ENCODE data around the gene GNLY.
"Not testable (repeated sequence)": the region's sequence is repeated elsewhere in the genome, so short reads cannot be mapped to it uniquely, and the experiment has no call there.

The GNLY gene

DNA sequence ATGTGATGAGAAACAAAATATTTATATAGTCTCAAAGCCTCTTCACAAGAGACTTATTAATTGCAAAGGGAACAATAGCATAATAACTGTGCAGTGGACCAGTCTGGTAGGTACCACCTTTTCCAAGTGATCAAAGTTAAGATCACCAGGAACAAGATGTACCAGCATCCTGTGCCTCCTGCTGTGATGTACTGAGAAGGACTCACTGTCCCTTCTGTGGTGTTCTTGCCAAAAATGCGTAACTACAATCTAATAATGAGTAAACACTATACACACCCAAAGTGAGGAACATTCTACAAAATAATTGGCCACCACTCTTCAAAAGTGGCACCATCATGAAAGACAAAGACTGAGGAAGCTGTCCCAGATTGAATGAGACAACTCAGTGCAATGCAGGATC lies 14.5 kb downstream of the GNLY start:
- no peak for DNase-seq (ENCODE audit: low read depth, low spot score)

- DNase-seq (ENCODE audit: low read depth, low spot score): no peak
Measured at GRCh38 chr2:85709401-85709811, 15.2 kb downstream of the GNLY start.

DNA sequence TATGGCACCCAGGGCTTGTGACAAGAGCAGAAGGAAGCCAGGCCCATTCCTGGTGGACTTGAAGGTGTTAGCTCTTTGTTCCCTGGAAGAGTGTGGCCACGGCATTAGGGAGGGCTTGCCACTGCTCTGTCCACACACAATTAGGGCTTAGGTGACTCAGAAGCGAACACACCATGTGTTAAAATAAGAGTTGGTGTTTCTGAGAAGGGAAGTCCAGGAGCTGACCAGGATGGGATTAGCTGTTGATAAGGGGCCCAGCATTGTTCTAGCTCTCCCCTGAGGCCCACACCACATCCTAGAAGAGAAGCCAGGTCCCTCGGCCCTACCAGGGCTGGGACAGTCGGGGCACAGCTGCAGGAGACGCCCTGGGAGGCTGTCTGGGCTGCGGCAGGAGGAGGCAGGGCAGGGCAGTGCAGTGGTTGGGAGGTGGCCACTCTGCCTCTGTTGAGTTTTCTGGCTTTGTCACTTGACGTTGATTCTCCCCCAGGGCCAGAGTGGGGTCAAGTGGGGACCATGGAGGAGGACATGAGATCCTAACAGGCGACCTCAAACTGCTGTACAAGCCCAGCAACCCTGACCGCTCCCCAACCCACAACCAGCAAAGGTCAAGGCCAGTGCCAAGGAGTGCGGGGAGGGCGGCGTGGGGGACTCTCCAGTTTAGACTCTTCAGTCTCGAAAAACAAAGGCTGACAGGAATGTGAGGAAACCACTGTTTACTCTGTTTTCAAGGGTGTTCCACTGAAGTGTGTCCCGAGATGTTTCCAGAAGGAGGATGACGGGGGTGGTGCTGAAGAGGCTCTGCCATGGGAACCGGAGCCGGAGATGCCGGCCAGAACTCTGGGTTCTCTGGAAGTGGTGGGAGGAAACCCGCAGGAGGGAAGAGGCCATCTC lies 16.8 kb downstream of the GNLY start:
- DNase-seq (ENCODE audit: low read depth, low spot score): no peak

GRCh38 chr2:85711578-85712060 lies 17.5 kb downstream of the GNLY start:
- no peak for DNase-seq (ENCODE audit: low read depth, low spot score)

GRCh38 chr2:85712336-85712735 lies 18.2 kb downstream of the GNLY start:
- DNase-seq (ENCODE audit: low read depth, low spot score): no peak

GRCh38 chr2:85712849-85713612 lies 18.9 kb downstream of the GNLY start:
- no peak for DNase-seq (ENCODE audit: low read depth, low spot score)

DNA sequence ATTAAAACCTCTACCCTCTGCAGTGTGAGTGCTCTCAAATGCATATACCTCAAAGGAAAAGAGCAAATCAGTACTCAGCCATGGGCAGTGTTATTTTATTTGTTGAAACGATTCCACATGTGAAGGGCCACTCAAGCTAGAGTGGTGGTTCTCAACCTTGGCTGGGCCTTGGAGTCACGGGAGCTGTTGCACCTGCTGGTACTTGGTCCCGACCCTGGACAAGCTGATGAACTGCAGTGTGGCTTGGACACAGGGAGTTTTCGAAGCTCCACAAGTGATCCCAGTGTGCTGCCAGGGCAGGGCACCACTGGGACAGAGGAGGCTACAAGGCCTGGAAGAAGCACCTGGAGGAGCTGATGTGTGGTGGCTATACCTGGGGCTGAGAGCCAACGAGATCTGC lies 19.7 kb downstream of the GNLY start:
- DNase-seq (ENCODE audit: low read depth, low spot score): no peak

GRCh38 chr2:85714421-85714820 lies 20.3 kb downstream of the GNLY start:
- DNase-seq (ENCODE audit: low read depth, low spot score): not testable (repeated sequence)

DNA sequence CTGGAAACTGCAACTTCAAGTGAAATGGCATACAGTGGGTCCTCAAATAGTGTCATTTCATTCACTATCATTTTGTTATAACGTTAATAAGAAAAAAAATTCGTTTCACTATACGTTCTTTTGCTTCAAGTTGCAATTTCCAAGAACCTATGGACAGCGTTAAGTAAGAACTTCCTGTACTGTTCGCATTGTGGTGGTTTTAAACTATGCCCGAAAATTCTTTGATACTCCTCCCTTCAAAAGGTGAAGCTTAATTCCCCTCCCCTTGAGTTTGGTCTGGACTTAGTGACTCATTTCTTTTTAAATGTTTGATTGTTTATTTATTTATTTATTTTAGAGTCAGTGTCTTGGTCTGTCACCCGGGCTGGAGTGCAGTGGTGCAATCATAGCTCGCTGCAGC lies 20.7 kb downstream of the GNLY start:
- no peak for DNase-seq (ENCODE audit: low read depth, low spot score)

DNA sequence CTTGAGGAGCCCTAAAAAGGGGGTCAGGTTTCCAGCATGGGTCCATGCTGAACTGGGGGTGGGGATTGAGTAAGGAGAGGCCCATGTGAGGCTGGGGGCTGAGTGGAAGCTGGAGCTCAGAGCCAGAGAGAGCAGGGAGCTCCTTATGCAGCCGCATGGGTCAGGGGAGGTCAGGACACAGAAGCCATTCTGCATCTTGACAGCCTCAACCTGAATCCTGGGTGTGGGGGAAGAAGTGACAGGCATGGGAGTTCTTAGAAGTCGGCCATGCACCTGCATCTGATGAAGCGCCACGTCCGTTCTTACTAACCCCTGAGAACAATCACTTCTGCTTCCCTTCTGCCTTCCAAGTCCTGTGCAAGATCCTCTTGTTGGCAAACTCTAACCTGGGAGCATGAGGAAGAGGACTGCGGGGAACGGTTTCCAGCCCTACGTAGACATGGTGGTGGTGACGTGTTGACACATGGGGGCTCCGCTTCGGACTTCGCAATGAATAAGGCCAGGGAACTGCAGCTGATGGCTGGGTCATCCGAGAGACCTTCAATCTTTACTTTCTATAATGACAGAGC lies 22.3 kb downstream of the GNLY start:
- no peak for DNase-seq (ENCODE audit: low read depth, low spot score)

DNA sequence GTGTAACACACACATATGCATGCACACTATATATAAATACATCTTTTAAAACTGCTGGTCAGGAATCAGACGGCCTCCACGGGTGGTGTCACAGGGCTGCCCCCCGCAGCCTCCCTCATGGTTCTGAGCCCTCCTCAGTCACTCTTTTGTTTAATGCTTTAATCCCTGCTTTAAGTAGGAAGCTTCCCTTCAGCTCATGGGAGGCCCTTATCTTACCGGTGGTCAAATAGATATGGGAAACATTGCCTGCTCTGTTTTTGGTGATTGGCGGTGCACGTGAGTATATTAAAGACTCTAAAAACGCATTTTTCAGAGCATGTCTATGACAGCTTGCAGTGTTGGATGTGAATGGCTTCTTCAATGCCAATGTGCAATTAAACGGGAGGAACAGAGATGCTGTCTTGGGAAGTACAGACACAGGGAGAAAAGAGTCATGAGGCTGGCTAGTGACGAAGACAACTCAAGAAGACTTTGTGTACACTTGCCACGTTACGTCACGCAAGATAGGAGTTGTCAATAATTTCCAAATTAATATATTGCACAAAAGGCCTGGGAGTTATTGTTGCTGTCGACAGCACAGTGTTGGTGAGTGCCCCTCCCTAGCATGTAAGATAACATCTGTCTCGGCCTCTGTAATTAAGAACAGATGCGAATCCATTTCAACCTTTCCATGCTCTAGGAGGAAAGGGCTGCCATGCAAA lies 23.3 kb downstream of the GNLY start:
- no peak for DNase-seq (ENCODE audit: low read depth, low spot score)

- DNase-seq (ENCODE audit: low read depth, low spot score): no peak
Measured at GRCh38 chr2:85718009-85718391, 23.8 kb downstream of the GNLY start.

DNA sequence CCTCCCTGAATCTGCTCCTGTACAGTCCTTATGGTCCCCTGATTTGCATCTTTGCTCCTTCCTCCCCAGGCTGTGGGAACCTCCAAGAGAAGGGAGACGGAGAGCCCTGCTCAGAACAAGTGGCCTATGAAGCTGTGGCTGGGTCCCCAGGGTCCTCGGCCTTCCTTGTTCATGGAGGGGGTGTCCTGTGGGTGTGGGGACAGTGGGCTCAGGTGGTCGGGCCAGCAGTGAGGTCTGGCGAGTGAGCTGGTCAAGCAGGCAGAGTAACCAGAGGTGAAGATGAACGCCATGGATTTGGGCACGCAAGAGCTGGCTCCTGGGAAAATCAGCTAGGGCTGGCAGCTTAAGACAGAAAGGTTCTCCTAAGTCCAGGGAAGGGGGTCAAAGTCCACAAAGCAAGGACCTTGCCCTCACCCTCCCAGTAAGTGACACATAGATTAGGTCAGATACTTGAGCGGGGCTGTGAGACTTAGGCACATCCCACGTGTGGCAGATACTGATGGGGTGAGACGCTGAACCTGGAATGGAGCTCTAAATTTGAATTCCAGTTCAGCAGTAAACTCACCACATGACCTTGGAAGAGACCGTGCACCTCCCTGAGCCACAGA lies 24.8 kb downstream of the GNLY start:
- DNase-seq (ENCODE audit: low read depth, low spot score): no peak

DNA sequence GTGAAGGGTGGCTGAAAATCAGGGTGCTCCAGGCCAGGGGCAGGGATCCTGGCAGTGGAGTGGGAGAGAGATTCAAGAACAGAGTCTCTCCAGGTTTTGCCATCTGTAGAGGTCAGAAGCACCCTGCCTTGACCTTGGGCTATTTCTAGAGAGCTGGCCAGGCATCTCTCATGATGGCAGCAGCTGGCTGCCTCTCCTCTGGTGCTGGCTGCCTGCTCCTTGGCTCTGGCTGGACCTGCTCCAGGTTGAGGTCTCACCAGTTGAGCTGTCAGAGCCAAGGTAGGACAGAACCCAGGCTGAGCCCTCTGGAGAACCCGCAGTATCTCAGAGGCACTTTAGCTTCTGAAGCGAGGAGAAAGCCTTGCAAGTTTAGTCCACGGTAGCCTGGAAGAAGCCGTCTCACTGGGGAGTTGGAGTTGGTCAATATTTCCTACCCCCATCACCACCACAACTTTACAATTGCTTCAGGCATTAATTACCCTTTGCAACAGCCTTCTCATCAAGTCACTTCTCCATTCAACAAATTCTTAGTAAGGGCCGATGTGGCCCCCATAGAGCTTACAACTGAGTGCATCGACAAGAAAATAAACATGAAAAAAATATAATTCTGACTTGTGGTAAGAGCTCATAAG lies 25.6 kb downstream of the GNLY start:
- no peak for DNase-seq (ENCODE audit: low read depth, low spot score)

- DNase-seq (ENCODE audit: low read depth, low spot score): no peak
Measured at GRCh38 chr2:85720533-85720932, 26.4 kb downstream of the GNLY start.

- no peak for DNase-seq (ENCODE audit: low read depth, low spot score)
Measured at GRCh38 chr2:85721641-85722040, 27.5 kb downstream of the GNLY start.

DNA sequence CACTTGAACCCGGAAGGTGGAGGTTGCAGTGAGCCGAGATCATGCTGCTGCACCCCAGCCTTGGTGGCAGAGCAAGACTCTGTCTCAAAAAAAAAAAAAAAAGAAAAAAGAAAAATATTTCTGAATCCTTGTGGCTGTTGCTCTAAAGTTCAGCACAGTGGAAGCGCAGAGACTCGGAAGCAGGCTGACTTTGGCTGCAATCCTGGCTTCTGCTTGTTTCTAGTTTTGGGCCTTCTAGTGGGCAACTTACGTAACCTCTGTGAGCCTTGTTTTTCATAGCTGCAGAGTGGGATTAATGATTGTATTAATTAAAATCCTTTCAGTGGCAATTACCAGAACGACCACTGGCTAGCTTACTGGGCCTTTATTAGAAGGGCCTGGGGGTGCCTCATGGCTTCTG lies 28.4 kb downstream of the GNLY start:
- no peak for DNase-seq (ENCODE audit: low read depth, low spot score)

DNA sequence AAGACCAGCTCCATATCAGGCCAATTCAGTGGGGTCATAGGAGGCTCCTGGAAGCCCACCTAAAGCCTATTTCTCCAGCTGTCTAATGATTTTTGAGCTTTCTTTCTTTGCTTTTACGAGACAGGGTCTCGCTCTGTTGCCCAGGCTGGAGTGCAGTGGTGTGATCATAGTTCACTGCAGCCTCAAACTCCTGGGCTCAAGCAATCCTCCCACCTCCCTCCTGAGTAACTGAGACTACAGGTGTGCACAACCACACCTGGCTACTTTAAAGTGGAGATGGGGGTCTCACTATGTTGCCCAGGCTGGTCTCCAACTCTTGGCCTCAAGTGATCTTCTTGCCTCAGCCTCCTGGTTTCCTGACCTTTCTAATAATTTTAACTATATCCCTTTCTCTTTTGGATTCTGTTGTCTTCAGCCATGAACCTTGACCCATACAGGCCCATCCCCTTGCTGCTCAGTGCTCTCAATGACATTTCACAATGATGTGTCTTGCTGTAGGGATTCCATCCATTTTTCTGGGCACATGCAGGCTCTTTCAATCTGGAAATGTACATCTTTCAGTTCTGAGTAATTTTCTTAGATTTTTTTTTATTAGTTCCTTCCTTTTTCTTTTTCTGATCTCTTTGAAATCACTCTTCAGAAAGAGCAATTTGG lies 29.7 kb downstream of the GNLY start:
- no peak for DNase-seq (ENCODE audit: low read depth, low spot score)

DNA sequence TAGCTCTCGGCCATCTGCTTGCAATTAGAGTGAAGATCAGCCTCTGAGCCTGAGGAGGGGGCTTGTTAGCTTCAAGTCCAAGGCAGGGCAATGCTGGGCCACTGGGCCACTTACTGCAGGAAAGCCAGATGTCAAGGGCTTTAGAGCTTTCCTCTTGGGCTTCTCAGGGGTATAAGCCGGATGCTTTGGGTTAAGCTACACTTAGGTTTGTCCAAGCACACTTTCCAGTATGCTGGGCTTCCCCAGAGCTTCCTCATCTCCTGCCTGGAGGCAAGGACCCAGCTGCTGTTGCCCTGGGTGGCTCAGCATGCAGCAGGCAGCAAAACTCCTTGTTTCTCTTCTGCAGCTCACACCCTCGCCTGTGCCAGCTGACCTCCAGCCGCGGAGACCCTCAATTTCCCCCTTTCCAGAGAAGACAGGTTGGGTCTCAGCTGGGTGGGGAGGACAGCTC lies 30.6 kb downstream of the GNLY start:
- DNase-seq (ENCODE audit: low read depth, low spot score): no peak

DNA sequence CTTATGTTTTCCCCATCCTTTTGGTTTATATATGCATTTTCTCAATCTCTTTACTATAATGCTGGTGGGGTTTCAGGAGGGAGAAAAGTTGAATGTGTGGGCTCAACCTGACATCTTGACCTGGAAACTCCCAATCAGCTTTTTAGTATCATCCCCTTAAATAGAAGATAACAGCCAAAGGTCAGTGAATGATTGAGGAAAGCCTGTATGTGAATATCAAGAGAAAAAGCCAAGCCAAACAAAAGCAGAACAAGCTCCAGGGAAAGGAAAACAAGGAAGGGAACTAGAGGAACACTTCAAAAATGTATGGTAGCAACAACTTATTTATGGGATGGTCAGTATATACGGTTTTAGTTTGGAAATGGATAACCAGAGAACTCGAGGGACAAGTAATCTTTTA lies 31.3 kb downstream of the GNLY start:
- no peak for DNase-seq (ENCODE audit: low read depth, low spot score)
